ENCODE results near the gene SLC6A13.

DNA sequence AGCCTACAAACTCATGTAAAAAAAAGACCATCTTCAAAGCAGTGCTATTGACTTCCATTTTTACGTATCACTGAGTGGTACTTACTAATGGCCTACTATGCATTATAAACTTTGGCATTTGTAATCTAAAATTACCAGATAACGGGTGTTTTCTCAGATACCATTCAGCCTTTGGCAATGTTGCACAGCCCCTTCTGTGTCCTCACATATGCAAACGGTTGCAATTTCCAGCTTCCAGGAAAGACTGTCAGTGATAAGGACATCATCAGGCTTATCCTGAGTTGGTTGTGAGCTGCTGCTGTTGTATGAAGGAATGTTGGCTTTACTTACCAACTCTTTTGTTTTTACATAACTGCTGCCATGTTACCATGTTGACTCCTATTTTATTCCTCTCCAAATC, 1.6 kb upstream of the SLC6A13 start:
- TF ChIP-seq, protein P1, sequence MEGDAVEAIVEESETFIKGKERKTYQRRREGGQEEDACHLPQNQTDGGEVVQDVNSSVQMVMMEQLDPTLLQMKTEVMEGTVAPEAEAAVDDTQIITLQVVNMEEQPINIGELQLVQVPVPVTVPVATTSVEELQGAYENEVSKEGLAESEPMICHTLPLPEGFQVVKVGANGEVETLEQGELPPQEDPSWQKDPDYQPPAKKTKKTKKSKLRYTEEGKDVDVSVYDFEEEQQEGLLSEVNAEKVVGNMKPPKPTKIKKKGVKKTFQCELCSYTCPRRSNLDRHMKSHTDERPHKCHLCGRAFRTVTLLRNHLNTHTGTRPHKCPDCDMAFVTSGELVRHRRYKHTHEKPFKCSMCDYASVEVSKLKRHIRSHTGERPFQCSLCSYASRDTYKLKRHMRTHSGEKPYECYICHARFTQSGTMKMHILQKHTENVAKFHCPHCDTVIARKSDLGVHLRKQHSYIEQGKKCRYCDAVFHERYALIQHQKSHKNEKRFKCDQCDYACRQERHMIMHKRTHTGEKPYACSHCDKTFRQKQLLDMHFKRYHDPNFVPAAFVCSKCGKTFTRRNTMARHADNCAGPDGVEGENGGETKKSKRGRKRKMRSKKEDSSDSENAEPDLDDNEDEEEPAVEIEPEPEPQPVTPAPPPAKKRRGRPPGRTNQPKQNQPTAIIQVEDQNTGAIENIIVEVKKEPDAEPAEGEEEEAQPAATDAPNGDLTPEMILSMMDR (IDR thresholded peaks at IDR 0.05): no peak
- TF ChIP-seq EP300 (IDR thresholded peaks at IDR 0.05) (no peak), POLR2A (IDR thresholded peaks at IDR 0.05; ENCODE audit: low read length) (no peak), RAD21 (conservative IDR thresholded peaks at IDR 0.05 in 1 of 2, IDR thresholded peaks at IDR 0.05 in 1 of 2) (no peak), EHF (CRISPR knock-in tag; IDR thresholded peaks at IDR 0.05) (no peak), CEBPB (IDR thresholded peaks at IDR 0.05) (no peak), REST (IDR thresholded peaks at IDR 0.05) (no peak), TP53 (CRISPR knock-in tag; IDR thresholded peaks at IDR 0.05) (no peak), BHLHE40 (IDR thresholded peaks at IDR 0.05; ENCODE audit: low read depth, low read length) (no peak), RFX5 (IDR thresholded peaks at IDR 0.05) (no peak)
- TF ChIP-seq, protein P2, sequence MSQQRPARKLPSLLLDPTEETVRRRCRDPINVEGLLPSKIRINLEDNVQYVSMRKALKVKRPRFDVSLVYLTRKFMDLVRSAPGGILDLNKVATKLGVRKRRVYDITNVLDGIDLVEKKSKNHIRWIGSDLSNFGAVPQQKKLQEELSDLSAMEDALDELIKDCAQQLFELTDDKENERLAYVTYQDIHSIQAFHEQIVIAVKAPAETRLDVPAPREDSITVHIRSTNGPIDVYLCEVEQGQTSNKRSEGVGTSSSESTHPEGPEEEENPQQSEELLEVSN (IDR thresholded peaks at IDR 0.05; ENCODE audit: borderline replicate concordance, low read depth): no peak
